Measurements from ENCODE around the gene PLEKHM3.

The PLEKHM3 gene

GRCh38 chr2:207881902-207882301 lies 143.4 kb downstream of the PLEKHM3 start:
- no peak overlapping the region for H3K9ac ChIP-seq (ENCODE audit: low read length)
- no peak overlapping the region for H3K27ac ChIP-seq (ENCODE audit: low read depth, low read length)
- H3K9me3 ChIP-seq (ENCODE audit: control insufficient read depth, insufficient read depth, low read depth, low read length) = no peaks in the 10 kb centered on the region
- H3K4me3 ChIP-seq (ENCODE audit: low read depth, low read length) = no peak overlapping the region
- 0 out of 2 replicates have a peak, but pooled peaks cover 2% of the 10 kb centered on the region for H3K4me1 ChIP-seq (ENCODE audit: control insufficient read depth, insufficient read depth, low read length)
- H3K36me3 ChIP-seq (ENCODE audit: control insufficient read depth, insufficient read depth, low read length) = no peaks in the 10 kb centered on the region
- H3K27me3 ChIP-seq (ENCODE audit: control insufficient read depth, insufficient read depth, low read length) = no peaks in the 10 kb centered on the region

DNA sequence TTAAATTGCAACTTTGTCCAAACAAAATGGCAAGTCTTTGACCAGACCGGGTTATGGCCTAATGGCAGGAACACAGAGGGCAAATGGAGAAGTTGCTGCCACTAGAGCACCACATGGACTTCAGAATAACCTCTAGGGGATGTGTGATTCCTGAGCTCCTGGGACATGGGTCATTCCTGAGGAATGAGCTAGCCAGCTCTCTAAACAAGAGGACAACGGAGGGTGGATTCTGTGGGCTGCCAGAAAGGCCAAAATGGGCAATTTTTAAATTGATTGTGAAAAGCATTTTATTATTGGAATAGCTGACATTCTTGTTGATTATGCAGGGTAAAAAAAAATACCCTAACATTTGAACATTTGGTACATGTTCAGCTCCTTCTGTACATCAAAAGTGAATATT lies 145.8 kb downstream of the PLEKHM3 start:
- Histone ChIP-seq H3K9ac (ENCODE audit: low read length) (no peak overlapping the region), H3K27ac (ENCODE audit: low read depth, low read length) (no peak overlapping the region), H3K36me3 (ENCODE audit: control insufficient read depth, insufficient read depth, low read length) (no peaks in the 10 kb centered on the region), H3K27me3 (ENCODE audit: control insufficient read depth, insufficient read depth, low read length) (no peaks in the 10 kb centered on the region), H3K9me3 (ENCODE audit: control insufficient read depth, insufficient read depth, low read depth, low read length) (no peaks in the 10 kb centered on the region), H3K4me1 (ENCODE audit: control insufficient read depth, insufficient read depth, low read length) (peaks cover 11% of the 10 kb centered on the region; the same call in 1 of the 2 replicates), H3K4me3 (ENCODE audit: low read depth, low read length) (no peak overlapping the region)

DNA sequence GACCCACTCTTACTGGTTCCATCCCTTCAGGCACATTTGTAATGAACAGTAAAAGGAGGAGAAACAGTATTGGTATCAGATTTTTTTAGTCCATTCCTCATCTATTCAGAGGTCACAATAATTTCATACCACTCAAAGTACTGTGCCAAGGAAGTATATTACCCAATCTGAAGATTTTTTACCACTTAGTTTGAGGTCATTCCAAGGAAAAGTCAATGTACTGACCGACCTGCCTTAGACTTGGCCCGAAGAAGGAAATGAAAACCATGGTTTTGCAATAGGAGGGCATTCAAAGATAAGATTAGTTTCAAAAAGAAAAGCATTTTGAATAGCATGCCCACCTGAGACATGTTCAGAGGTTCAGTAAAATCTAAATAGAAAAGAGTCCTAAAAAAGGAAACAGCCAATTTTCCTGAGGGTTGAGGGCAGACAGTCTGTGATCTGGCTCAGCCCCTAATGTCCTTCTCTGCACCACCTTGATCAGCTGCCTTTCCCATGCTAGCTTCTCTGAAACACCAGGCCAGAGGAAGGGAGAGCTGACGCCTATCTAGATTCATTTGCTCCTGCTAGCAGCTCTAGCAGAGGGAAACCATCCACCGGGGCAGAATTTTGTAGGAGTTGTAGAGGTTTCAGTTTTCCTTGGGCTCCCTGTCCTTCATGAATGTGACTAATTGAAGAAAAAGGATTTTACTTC lies 148.3 kb downstream of the PLEKHM3 start:
- Histone ChIP-seq H3K27me3 (ENCODE audit: control insufficient read depth, insufficient read depth, low read length) (no peaks in the 10 kb centered on the region), H3K36me3 (ENCODE audit: control insufficient read depth, insufficient read depth, low read length) (no peaks in the 10 kb centered on the region), H3K9ac (ENCODE audit: low read length) (no peak overlapping the region), H3K9me3 (ENCODE audit: control insufficient read depth, insufficient read depth, low read depth, low read length) (no peaks in the 10 kb centered on the region), H3K4me3 (ENCODE audit: low read depth, low read length) (no peak overlapping the region), H3K4me1 (ENCODE audit: control insufficient read depth, insufficient read depth, low read length) (peaks cover 17% of the 10 kb centered on the region; the same call in 1 of the 2 replicates), H3K27ac (ENCODE audit: low read depth, low read length) (no peak overlapping the region)

GRCh38 chr2:207875473-207876212 lies 149.7 kb downstream of the PLEKHM3 start:
- Histone ChIP-seq H3K4me1 (ENCODE audit: control insufficient read depth, insufficient read depth, low read length) (peaks cover 17% of the 10 kb centered on the region; the same call in 1 of the 2 replicates), H3K9me3 (ENCODE audit: control insufficient read depth, insufficient read depth, low read depth, low read length) (no peaks in the 10 kb centered on the region), H3K9ac (ENCODE audit: low read length) (no peak overlapping the region), H3K36me3 (ENCODE audit: control insufficient read depth, insufficient read depth, low read length) (no peaks in the 10 kb centered on the region), H3K4me3 (ENCODE audit: low read depth, low read length) (no peak overlapping the region), H3K27ac (ENCODE audit: low read depth, low read length) (no peak overlapping the region), H3K27me3 (ENCODE audit: control insufficient read depth, insufficient read depth, low read length) (no peaks in the 10 kb centered on the region)

- Histone ChIP-seq H3K27ac (ENCODE audit: low read depth, low read length) (no peak overlapping the region), H3K4me3 (ENCODE audit: low read depth, low read length) (no peak overlapping the region), H3K36me3 (ENCODE audit: control insufficient read depth, insufficient read depth, low read length) (no peaks in the 10 kb centered on the region), H3K9ac (ENCODE audit: low read length) (no peak overlapping the region), H3K27me3 (ENCODE audit: control insufficient read depth, insufficient read depth, low read length) (no peaks in the 10 kb centered on the region), H3K4me1 (ENCODE audit: control insufficient read depth, insufficient read depth, low read length) (peaks cover 15% of the 10 kb centered on the region; the same call in 1 of the 2 replicates), H3K9me3 (ENCODE audit: control insufficient read depth, insufficient read depth, low read depth, low read length) (no peaks in the 10 kb centered on the region)
These were observed 151.5 kb downstream of the PLEKHM3 start for GRCh38 chr2:207873794-207874193.

GRCh38 chr2:207871911-207872310 lies 153.4 kb downstream of the PLEKHM3 start:
- H3K36me3 ChIP-seq (ENCODE audit: control insufficient read depth, insufficient read depth, low read length) = no peaks in the 10 kb centered on the region
- no peaks in the 10 kb centered on the region for H3K9me3 ChIP-seq (ENCODE audit: control insufficient read depth, insufficient read depth, low read depth, low read length)
- H3K9ac ChIP-seq (ENCODE audit: low read length) = no peak overlapping the region
- H3K4me1 ChIP-seq (ENCODE audit: control insufficient read depth, insufficient read depth, low read length) = peaks cover 15% of the 10 kb centered on the region; the same call in 1 of the 2 replicates
- no peaks in the 10 kb centered on the region for H3K27me3 ChIP-seq (ENCODE audit: control insufficient read depth, insufficient read depth, low read length)
- no peak overlapping the region for H3K4me3 ChIP-seq (ENCODE audit: low read depth, low read length)
- H3K27ac ChIP-seq (ENCODE audit: low read depth, low read length) = no peak overlapping the region

DNA sequence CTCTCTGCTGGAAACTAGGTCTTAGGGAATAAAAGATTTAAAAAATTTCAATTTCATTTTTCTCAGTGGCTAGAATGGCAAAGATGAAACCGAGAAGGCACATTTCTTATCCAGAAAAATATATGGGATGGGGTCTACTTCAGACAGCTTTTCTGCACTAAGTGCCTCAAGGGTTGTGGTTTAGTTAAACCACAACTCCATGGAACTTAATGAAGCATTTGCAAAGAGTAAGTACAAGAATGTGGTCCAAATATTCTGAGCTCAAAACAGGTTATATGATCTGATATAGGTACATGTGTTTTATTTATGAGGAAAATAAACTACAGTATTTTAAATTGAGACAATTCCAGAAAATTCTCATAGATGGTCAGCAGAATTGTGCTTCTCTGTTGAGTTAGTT lies 153.8 kb downstream of the PLEKHM3 start:
- no peaks in the 10 kb centered on the region for H3K27me3 ChIP-seq (ENCODE audit: control insufficient read depth, insufficient read depth, low read length)
- H3K36me3 ChIP-seq (ENCODE audit: control insufficient read depth, insufficient read depth, low read length) = no peaks in the 10 kb centered on the region
- H3K27ac ChIP-seq (ENCODE audit: low read depth, low read length) = no peak overlapping the region
- no peaks in the 10 kb centered on the region for H3K9me3 ChIP-seq (ENCODE audit: control insufficient read depth, insufficient read depth, low read depth, low read length)
- H3K4me1 ChIP-seq (ENCODE audit: control insufficient read depth, insufficient read depth, low read length) = peaks cover 11% of the 10 kb centered on the region; the same call in 1 of the 2 replicates
- H3K9ac ChIP-seq (ENCODE audit: low read length) = no peak overlapping the region
- no peak overlapping the region for H3K4me3 ChIP-seq (ENCODE audit: low read depth, low read length)

- no peak overlapping the region for H3K9ac ChIP-seq (ENCODE audit: low read length)
- H3K9me3 ChIP-seq (ENCODE audit: control insufficient read depth, insufficient read depth, low read depth, low read length) = no peaks in the 10 kb centered on the region
- no peaks in the 10 kb centered on the region for H3K27me3 ChIP-seq (ENCODE audit: control insufficient read depth, insufficient read depth, low read length)
- H3K4me1 ChIP-seq (ENCODE audit: control insufficient read depth, insufficient read depth, low read length) = peaks cover 7% of the 10 kb centered on the region; the same call in 1 of the 2 replicates
- H3K4me3 ChIP-seq (ENCODE audit: low read depth, low read length) = no peak overlapping the region
- no peak overlapping the region for H3K27ac ChIP-seq (ENCODE audit: low read depth, low read length)
- H3K36me3 ChIP-seq (ENCODE audit: control insufficient read depth, insufficient read depth, low read length) = no peaks in the 10 kb centered on the region
These were observed 154.5 kb downstream of the PLEKHM3 start for GRCh38 chr2:207870814-207871213.

- Histone ChIP-seq H3K4me1 (ENCODE audit: control insufficient read depth, insufficient read depth, low read length) (peaks cover 6% of the 10 kb centered on the region; the same call in 1 of the 2 replicates), H3K36me3 (ENCODE audit: control insufficient read depth, insufficient read depth, low read length) (no peaks in the 10 kb centered on the region), H3K27me3 (ENCODE audit: control insufficient read depth, insufficient read depth, low read length) (no peaks in the 10 kb centered on the region), H3K9ac (ENCODE audit: low read length) (no peak overlapping the region), H3K4me3 (ENCODE audit: low read depth, low read length) (no peak overlapping the region), H3K27ac (ENCODE audit: low read depth, low read length) (no peak overlapping the region), H3K9me3 (ENCODE audit: control insufficient read depth, insufficient read depth, low read depth, low read length) (no peaks in the 10 kb centered on the region)
These were observed 155.2 kb downstream of the PLEKHM3 start for GRCh38 chr2:207869784-207870778.

- Histone ChIP-seq H3K4me1 (ENCODE audit: control insufficient read depth, insufficient read depth, low read length) (peaks cover 6% of the 10 kb centered on the region; the same call in 1 of the 2 replicates), H3K4me3 (ENCODE audit: low read depth, low read length) (no peak overlapping the region), H3K9me3 (ENCODE audit: control insufficient read depth, insufficient read depth, low read depth, low read length) (no peaks in the 10 kb centered on the region), H3K27ac (ENCODE audit: low read depth, low read length) (no peak overlapping the region), H3K9ac (ENCODE audit: low read length) (no peak overlapping the region), H3K27me3 (ENCODE audit: control insufficient read depth, insufficient read depth, low read length) (no peaks in the 10 kb centered on the region), H3K36me3 (ENCODE audit: control insufficient read depth, insufficient read depth, low read length) (no peaks in the 10 kb centered on the region)
These were observed 156.3 kb downstream of the PLEKHM3 start for GRCh38 chr2:207868855-207869596.

Data from HUES6 (cell line).